Calu3 (cell line): ENCODE results near the gene OR8A1. TPM values are rescaled to one million over a fixed set of nuclear protein-coding genes. Genes with fewer than 3 reads are reported as not detected.

Experiments used
- BruUV-seq: library from RNA; stranded (reverse); fragments of 400-500 nt; replicated peaks from 2 replicates; lab custom pipeline; 2021; lab: Mats Ljungman, UMichigan
- CTCF ChIA-PET: fragments of 300-600 bp; sonication (Branson Sonifier 250); formaldehyde crosslinking; loops from one replicate; lab custom pipeline; 2022; ENCODE audit warnings: antibody characterized with exemption; lab: Charles Lee
- DNase-seq: peaks from one replicate; pipeline ENCODE4 v3.0.0; 2022
- H3K27ac Mint-ChIP-seq: one replicate; pipeline ENCODE4 v1.8.0; 2022; ENCODE audit warnings: mixed read lengths; ENCODE audit not compliant: unreplicated experiment
- H3K27me3 Mint-ChIP-seq: one replicate; pipeline ENCODE4 v1.8.0; 2022; ENCODE audit warnings: mixed read lengths; ENCODE audit not compliant: unreplicated experiment
- H3K36me3 Mint-ChIP-seq: one replicate; pipeline ENCODE4 v1.8.0; 2022; ENCODE audit warnings: mild to moderate bottlenecking, moderate library complexity, mixed read lengths; ENCODE audit not compliant: insufficient read depth, unreplicated experiment
- H3K4me1 Mint-ChIP-seq: one replicate; pipeline ENCODE4 v1.8.0; 2022; ENCODE audit warnings: mild to moderate bottlenecking, low read depth, mixed read lengths; ENCODE audit not compliant: unreplicated experiment
- H3K4me3 Mint-ChIP-seq: one replicate; pipeline ENCODE4 v1.8.0; 2022; ENCODE audit warnings: mild to moderate bottlenecking, low read depth, moderate library complexity, mixed read lengths; ENCODE audit not compliant: unreplicated experiment
- H3K9me3 Mint-ChIP-seq: one replicate; pipeline ENCODE4 v1.8.0; 2022; ENCODE audit warnings: low read depth, mixed read lengths; ENCODE audit not compliant: unreplicated experiment
- CTCF ChIP-seq: fragments of 200-600 bp; IDR thresholded peaks from one replicate; pipeline ENCODE4 v1.8.0; 2022; ENCODE audit warnings: antibody characterized with exemption; ENCODE audit not compliant: unreplicated experiment
- intact Hi-C: fragments of 100-400 bp; cut with micrococcal nuclease; formaldehyde crosslinking; loops from one replicate; pipeline ENCODE4 v1.10.0; 2022; ENCODE audit not compliant: unreplicated experiment
- total RNA-seq: library from RNA; stranded (reverse); gene quantifications from 2 replicates; pipeline ENCODE4 v1.2.3, GENCODE V29; 2022

Gene OR8A1
- total RNA-seq, 1 experiment from 2014 or later: not detected

- Mint-ChIP-seq H3K4me1 (no peaks in the 10 kb centered on the region), H3K36me3 (no peaks in the 10 kb centered on the region), H3K9me3 (peaks cover 5% of the 10 kb centered on the region), H3K4me3 (no peak overlapping the region), H3K27me3 (peaks cover 37% of the 10 kb centered on the region), H3K27ac (no peak overlapping the region)
- no TSS peak for BruUV-seq
- TF ChIP-seq CTCF: no peak
- DNase-seq: no peak
- intact Hi-C loops: no loop called here
- CTCF ChIA-PET: no interaction called here
Measured at GRCh38 chr11:124543145-124543544, 26.7 kb upstream of the OR8A1 start.

DNA sequence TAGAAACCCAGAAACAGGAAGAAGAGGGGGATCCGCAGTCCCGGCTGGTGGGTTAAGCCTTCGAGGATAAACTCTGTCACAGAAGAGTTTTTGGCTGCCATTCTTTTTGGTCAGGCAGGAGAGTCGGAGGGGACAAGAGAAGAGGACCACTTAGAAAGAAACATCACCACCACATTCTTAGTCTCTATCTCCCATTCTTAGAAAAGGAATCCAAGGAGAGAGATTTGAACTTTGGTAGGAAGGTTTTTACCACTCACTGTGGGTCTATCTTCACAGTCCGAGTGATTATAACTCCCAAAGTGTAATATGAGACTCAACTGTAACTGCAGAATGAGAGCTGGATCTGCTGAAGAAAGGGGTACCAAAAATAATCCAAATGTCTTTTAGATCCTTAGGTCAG, 26.2 kb upstream of the OR8A1 start, which contains the start of gene OR8B12:
Gene OR8B12 (minus strand): TSS at position 101 of the 400 bp plus-strand sequence. CDS start 0 bp downstream, at position 101.
- DNase-seq: no peak
- Mint-ChIP-seq H3K9me3 (peaks cover 5% of the 10 kb centered on the region), H3K4me3 (no peak within 1 kb of the TSS), H3K36me3 (no peaks in the 10 kb centered on the region), H3K27me3 (peaks cover 37% of the 10 kb centered on the region), H3K27ac (no peak within 1 kb of the TSS), H3K4me1 (no peaks in the 10 kb centered on the region)
- BruUV-seq: no TSS peak
- CTCF ChIA-PET: no interaction called here
- intact Hi-C loops: no loop called here
- TF ChIP-seq CTCF: no peak

- Mint-ChIP-seq H3K27ac (no peak overlapping the region), H3K9me3 (no peaks in the 10 kb centered on the region), H3K36me3 (no peaks in the 10 kb centered on the region), H3K4me1 (no peaks in the 10 kb centered on the region), H3K27me3 (peaks cover 4% of the 10 kb centered on the region), H3K4me3 (no peak overlapping the region)
- no peak for TF ChIP-seq CTCF
- intact Hi-C loops: no loop called here
- BruUV-seq: no TSS peak
- DNase-seq: no peak
- CTCF ChIA-PET: no interaction called here
Measured at GRCh38 chr11:124551189-124551588, 18.6 kb upstream of the OR8A1 start.

DNA sequence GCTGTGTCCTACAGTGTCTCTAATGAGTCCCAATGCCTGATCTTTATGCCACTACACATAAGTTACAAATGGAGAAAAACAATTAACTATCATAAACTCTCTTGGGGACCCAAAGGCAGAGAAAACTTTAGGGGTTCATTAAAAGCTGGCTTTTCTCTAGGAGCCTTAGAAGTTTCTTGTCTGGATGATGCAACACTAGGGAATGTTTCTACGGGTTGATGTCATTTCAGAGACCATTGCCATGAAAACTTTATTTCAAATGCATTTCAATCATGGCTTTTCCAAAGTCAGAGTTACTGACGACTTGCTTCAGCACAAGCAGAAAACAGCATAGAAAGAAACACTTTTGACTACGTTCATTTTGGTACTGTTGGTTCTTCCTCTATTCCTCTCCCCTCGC, 17.8 kb upstream of the OR8A1 start:
- TF ChIP-seq CTCF: no peak
- H3K27me3 Mint-ChIP-seq: peaks cover 9% of the 10 kb centered on the region
- no peaks in the 10 kb centered on the region for H3K36me3 Mint-ChIP-seq
- DNase-seq: no peak
- intact Hi-C loops: no loop called here
- no TSS peak for BruUV-seq
- H3K9me3 Mint-ChIP-seq: no peaks in the 10 kb centered on the region
- no peaks in the 10 kb centered on the region for H3K4me1 Mint-ChIP-seq
- no peak overlapping the region for H3K27ac Mint-ChIP-seq
- CTCF ChIA-PET: no interaction called here
- H3K4me3 Mint-ChIP-seq: no peak overlapping the region
